HepG2 (cell line): ENCODE data around the gene NFIC. TPM values are rescaled to one million over a fixed set of nuclear protein-coding genes. Genes with fewer than 3 reads are reported as not detected.

Source experiments
- CEBPG ChIP-seq: IDR thresholded peaks from 2 replicates; pipeline ENCODE4 v1.6.1; 2016
- ELF4 ChIP-seq: sonication (generic); formaldehyde crosslinking; IDR thresholded peaks from 2 replicates; pipeline ENCODE4 v1.5.0; 2020; ENCODE audit warnings: missing genetic modification reagents, mild to moderate bottlenecking, moderate library complexity, borderline replicate concordance
- ISL2 ChIP-seq: sonication (generic); formaldehyde crosslinking; IDR thresholded peaks from 2 replicates; pipeline ENCODE4 v1.5.0; 2020; ENCODE audit warnings: missing genetic modification reagents
- JARID2 ChIP-seq: sonication (generic); formaldehyde crosslinking; IDR thresholded peaks from 2 replicates; pipeline ENCODE4 v1.8.1; 2023; ENCODE audit warnings: missing genetic modification reagents, inconsistent platforms; ENCODE audit not compliant: insufficient replicate concordance
- RFX1 ChIP-seq: fragments of 450-650 bp; IDR thresholded peaks from 2 replicates; pipeline ENCODE4 v1.6.1; 2017
- ZKSCAN5 ChIP-seq: sonication (generic); formaldehyde crosslinking; IDR thresholded peaks from 2 replicates; pipeline ENCODE4 v1.5.1; 2020; ENCODE audit warnings: mild to moderate bottlenecking, missing genetic modification reagents
- ZNF24 ChIP-seq: fragments of 450-650 bp; IDR thresholded peaks from 2 replicates; pipeline ENCODE4 v1.6.1; 2017; ENCODE audit warnings: antibody characterized with exemption, mild to moderate bottlenecking
- ZNF562 ChIP-seq: sonication (generic); formaldehyde crosslinking; IDR thresholded peaks from 2 replicates; pipeline ENCODE4 v1.8.0; 2022; ENCODE audit warnings: missing genetic modification reagents, borderline replicate concordance
- ZNF644 ChIP-seq: IDR thresholded peaks from 2 replicates; pipeline ENCODE4 v1.6.1; 2016; ENCODE audit warnings: low read depth
- ZNF678 ChIP-seq: sonication (generic); formaldehyde crosslinking; IDR thresholded peaks from 2 replicates; pipeline ENCODE4 v1.4.0; 2020; ENCODE audit warnings: mild to moderate bottlenecking, missing genetic modification reagents
- ZSCAN21 ChIP-seq: sonication (generic); formaldehyde crosslinking; IDR thresholded peaks from 2 replicates; pipeline ENCODE4 v1.8.0; 2022; ENCODE audit warnings: mild to moderate bottlenecking, missing genetic modification reagents, moderate library complexity, borderline replicate concordance
- polyA plus RNA-seq, 8 experiments: library from polyadenylated mRNA; depleted of rRNA in 3 of 8; stranded (reverse) in 7 of 8; unstranded in 1 of 8; fragments of >200 nt; fragmentation: Illumina TruSeq in 4 of 8; extraction: Trizol in 4 of 8; gene quantifications; 2 replicates each; pipeline versions ENCODE4 v1.2.1 to v1.2.3, GENCODE V29; 2011 to 2016; ENCODE audit warnings: low read depth in 4 of 8, missing spikeins in 1 of 8, mixed read lengths in 1 of 8; ENCODE audit not compliant: insufficient read depth in 1 of 8
- total RNA-seq, 5 experiments: library from RNA; depleted of rRNA; stranded (reverse); fragments of >200 nt; fragmentation: Illumina TruSeq; extraction: Trizol; gene quantifications; 2 replicates each; pipeline ENCODE4 v1.2.3, GENCODE V29; 2016; ENCODE audit warnings: low read depth in 1 of 5
- TF ChIP-seq, protein P1 (sequence below): sonication (generic); formaldehyde crosslinking; conservative IDR thresholded peaks from 2 replicates; pipeline ENCODE4 v1.8.0; 2022; ENCODE audit warnings: mild to moderate bottlenecking, moderate library complexity, missing genetic modification reagents
- TF ChIP-seq, protein P2 (sequence below), 2 experiments: sonication (generic) in 1 of 2; formaldehyde crosslinking in 1 of 2; IDR thresholded peaks; 2 replicates each; pipeline versions ENCODE4 v1.4.0 to v1.6.1; 2018 to 2020; ENCODE audit warnings: missing genetic modification reagents in 2 of 2, borderline replicate concordance in 1 of 2, low read depth in 1 of 2, mild to moderate bottlenecking in 1 of 2, missing biosample characterization in 1 of 2
- TF ChIP-seq, protein P3 (sequence below): sonication (generic); formaldehyde crosslinking; IDR thresholded peaks from 2 replicates; pipeline ENCODE4 v1.8.1; 2023; ENCODE audit warnings: mild to moderate bottlenecking, missing genetic modification reagents
- TF ChIP-seq, protein P4 (sequence below): sonication (generic); formaldehyde crosslinking; IDR thresholded peaks from 2 replicates; pipeline ENCODE4 v1.4.0; 2020; ENCODE audit warnings: missing genetic modification reagents
- TF ChIP-seq, protein P5 (sequence below): sonication (generic); formaldehyde crosslinking; IDR thresholded peaks from 2 replicates; pipeline ENCODE4 v1.4.0; 2020; ENCODE audit warnings: missing genetic modification reagents, borderline replicate concordance

NFIC gene
- total and polyA plus RNA-seq, 2 of the 13 experiments (the other 11 are each of a cell fraction or from before 2014, with no cell fraction given), result 1.3 to 2.5 TPM

DNA sequence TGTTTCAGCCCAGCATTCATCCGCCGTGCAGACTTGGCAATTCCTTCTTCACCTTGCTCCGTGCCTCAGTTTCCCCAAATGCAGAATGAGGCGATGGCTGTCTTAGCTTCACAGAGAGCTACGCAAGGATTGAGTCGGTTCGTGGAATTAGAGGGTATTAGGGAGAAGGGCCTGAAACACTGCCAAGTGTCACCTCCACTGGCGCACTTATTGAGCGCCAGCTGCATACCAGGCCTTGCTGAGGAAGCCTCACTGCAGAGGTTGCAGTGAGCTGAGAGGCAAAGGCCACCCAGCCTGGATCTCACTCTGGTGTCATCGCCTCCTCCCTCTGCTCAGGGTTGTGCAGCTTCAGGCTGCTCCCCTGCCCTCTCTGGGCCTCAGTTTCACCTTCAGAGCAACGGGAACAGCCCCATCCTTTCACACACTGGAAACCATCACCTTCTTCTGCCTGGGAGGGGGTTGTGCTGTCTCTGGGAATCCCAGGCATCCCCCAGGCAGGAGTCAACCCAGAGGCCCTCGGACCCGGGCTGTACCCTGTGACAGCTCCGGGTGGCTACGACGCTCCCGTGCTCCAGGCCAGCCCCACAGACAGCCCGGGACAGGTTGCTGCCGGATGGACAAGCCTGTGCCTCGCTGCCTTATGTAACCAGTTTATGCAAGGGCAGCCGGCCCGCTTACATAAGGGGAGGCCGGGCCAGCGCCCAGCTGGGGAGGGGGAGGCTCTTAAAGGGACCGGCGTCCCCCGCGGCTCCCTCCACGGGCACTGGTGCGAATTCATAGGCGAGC lies 31.9 kb downstream of the NFIC start (continued):
- TF ChIP-seq, protein P1, sequence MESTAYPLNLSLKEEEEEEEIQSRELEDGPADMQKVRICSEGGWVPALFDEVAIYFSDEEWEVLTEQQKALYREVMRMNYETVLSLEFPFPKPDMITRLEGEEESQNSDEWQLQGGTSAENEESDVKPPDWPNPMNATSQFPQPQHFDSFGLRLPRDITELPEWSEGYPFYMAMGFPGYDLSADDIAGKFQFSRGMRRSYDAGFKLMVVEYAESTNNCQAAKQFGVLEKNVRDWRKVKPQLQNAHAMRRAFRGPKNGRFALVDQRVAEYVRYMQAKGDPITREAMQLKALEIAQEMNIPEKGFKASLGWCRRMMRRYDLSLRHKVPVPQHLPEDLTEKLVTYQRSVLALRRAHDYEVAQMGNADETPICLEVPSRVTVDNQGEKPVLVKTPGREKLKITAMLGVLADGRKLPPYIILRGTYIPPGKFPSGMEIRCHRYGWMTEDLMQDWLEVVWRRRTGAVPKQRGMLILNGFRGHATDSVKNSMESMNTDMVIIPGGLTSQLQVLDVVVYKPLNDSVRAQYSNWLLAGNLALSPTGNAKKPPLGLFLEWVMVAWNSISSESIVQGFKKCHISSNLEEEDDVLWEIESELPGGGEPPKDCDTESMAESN (CRISPR knock-in tag), result peak; percentile 87
- TF ChIP-seq ZKSCAN5 (CRISPR knock-in tag), result no peak
- TF ChIP-seq, protein P2, sequence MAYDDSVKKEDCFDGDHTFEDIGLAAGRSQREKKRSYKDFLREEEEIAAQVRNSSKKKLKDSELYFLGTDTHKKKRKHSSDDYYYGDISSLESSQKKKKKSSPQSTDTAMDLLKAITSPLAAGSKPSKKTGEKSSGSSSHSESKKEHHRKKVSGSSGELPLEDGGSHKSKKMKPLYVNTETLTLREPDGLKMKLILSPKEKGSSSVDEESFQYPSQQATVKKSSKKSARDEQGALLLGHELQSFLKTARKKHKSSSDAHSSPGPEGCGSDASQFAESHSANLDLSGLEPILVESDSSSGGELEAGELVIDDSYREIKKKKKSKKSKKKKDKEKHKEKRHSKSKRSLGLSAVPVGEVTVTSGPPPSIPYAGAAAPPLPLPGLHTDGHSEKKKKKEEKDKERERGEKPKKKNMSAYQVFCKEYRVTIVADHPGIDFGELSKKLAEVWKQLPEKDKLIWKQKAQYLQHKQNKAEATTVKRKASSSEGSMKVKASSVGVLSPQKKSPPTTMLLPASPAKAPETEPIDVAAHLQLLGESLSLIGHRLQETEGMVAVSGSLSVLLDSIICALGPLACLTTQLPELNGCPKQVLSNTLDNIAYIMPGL (CRISPR knock-in tag; IDR thresholded peaks at IDR 0.05; ENCODE audit: borderline replicate concordance in 1 of 2, low read depth in 1 of 2), result peak; percentile 56 to 82; a peak in 3 of 4 replicates
- peak; percentile 93 for TF ChIP-seq CEBPG
- no peak for TF ChIP-seq ELF4
- no peak for TF ChIP-seq ZNF562 (CRISPR knock-in tag)
- peak; percentile 70 for TF ChIP-seq ISL2
- no peak for TF ChIP-seq ZNF24
- TF ChIP-seq, protein P3, sequence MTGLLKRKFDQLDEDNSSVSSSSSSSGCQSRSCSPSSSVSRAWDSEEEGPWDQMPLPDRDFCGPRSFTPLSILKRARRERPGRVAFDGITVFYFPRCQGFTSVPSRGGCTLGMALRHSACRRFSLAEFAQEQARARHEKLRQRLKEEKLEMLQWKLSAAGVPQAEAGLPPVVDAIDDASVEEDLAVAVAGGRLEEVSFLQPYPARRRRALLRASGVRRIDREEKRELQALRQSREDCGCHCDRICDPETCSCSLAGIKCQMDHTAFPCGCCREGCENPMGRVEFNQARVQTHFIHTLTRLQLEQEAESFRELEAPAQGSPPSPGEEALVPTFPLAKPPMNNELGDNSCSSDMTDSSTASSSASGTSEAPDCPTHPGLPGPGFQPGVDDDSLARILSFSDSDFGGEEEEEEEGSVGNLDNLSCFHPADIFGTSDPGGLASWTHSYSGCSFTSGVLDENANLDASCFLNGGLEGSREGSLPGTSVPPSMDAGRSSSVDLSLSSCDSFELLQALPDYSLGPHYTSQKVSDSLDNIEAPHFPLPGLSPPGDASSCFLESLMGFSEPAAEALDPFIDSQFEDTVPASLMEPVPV (CRISPR knock-in tag), result peak; percentile 52; the same call in 1 of the 2 replicates
- peak; percentile 67; the same call in 1 of the 2 replicates for TF ChIP-seq ZSCAN21 (CRISPR knock-in tag)
- TF ChIP-seq ZNF644 (CRISPR knock-in tag), result no peak
- TF ChIP-seq, protein P4, sequence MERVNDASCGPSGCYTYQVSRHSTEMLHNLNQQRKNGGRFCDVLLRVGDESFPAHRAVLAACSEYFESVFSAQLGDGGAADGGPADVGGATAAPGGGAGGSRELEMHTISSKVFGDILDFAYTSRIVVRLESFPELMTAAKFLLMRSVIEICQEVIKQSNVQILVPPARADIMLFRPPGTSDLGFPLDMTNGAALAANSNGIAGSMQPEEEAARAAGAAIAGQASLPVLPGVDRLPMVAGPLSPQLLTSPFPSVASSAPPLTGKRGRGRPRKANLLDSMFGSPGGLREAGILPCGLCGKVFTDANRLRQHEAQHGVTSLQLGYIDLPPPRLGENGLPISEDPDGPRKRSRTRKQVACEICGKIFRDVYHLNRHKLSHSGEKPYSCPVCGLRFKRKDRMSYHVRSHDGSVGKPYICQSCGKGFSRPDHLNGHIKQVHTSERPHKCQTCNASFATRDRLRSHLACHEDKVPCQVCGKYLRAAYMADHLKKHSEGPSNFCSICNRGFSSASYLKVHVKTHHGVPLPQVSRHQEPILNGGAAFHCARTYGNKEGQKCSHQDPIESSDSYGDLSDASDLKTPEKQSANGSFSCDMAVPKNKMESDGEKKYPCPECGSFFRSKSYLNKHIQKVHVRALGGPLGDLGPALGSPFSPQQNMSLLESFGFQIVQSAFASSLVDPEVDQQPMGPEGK (CRISPR knock-in tag), result peak; percentile 90
- TF ChIP-seq, protein P5, sequence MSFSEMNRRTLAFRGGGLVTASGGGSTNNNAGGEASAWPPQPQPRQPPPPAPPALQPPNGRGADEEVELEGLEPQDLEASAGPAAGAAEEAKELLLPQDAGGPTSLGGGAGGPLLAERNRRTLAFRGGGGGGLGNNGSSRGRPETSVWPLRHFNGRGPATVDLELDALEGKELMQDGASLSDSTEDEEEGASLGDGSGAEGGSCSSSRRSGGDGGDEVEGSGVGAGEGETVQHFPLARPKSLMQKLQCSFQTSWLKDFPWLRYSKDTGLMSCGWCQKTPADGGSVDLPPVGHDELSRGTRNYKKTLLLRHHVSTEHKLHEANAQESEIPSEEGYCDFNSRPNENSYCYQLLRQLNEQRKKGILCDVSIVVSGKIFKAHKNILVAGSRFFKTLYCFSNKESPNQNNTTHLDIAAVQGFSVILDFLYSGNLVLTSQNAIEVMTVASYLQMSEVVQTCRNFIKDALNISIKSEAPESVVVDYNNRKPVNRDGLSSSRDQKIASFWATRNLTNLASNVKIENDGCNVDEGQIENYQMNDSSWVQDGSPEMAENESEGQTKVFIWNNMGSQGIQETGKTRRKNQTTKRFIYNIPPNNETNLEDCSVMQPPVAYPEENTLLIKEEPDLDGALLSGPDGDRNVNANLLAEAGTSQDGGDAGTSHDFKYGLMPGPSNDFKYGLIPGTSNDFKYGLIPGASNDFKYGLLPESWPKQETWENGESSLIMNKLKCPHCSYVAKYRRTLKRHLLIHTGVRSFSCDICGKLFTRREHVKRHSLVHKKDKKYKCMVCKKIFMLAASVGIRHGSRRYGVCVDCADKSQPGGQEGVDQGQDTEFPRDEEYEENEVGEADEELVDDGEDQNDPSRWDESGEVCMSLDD (CRISPR knock-in tag), result no peak
- TF ChIP-seq JARID2, result no peak
- 0 out of 2 replicates have a peak, but pooled peaks have one; percentile 58 for TF ChIP-seq ZNF678 (CRISPR knock-in tag)
- no peak for TF ChIP-seq RFX1
